Stomach (tissue), 19 donors: ENCODE results near the gene PLAC8L1. TPM values are rescaled to one million over a fixed set of nuclear protein-coding genes. Genes with fewer than 3 reads are reported as not detected.

Experiments
- DNase-seq, 2 donors: peaks; one replicate each; pipeline versions ENCODE4 v3.0.0 to v3.0.0-alpha.2; 2013 to 2019
- H3K27ac ChIP-seq, 5 donors: fragments of 200-600 bp in 4 of 5; sonication (generic) in 4 of 5; one replicate each; pipeline ENCODE4 v1.5.1; 2013 to 2019; ENCODE audit warnings: mild to moderate bottlenecking in 1 of 5, moderate library complexity in 1 of 5
- H3K27me3 ChIP-seq, 3 donors: fragments of 200-600 bp; sonication (generic); one replicate each; pipeline ENCODE4 v1.5.1; 2017 to 2019; ENCODE audit warnings: mixed run types in 1 of 3
- H3K36me3 ChIP-seq, 4 donors: fragments of 200-600 bp; sonication (generic); 1 replicate in 3 of 4; 2 replicates in 1 of 4; pipeline ENCODE4 v1.5.1; 2016 to 2019
- H3K4me1 ChIP-seq, 4 donors: fragments of 200-600 bp; sonication (generic); one replicate each; pipeline ENCODE4 v1.5.1; 2016 to 2019
- H3K4me3 ChIP-seq, 4 donors: fragments of 200-600 bp; sonication (generic) in 3 of 4; one replicate each; pipeline ENCODE4 v1.5.1; 2016 to 2019; ENCODE audit warnings: mild to moderate bottlenecking in 1 of 4
- H3K9me3 ChIP-seq, 4 donors: fragments of 200-600 bp; sonication (generic); one replicate each; pipeline ENCODE4 v1.5.1; 2016 to 2019
- EP300 ChIP-seq: sonication (generic); formaldehyde crosslinking; IDR thresholded peaks from one replicate; pipeline ENCODE4 v1.6.1; 2017; ENCODE audit warnings: antibody characterized with exemption
- POLR2A ChIP-seq, 4 donors: fragments of 450-650 bp; IDR thresholded peaks; one replicate each; pipeline ENCODE4 v1.6.1; 2016; ENCODE audit warnings: antibody characterized with exemption in 4 of 4, control low read depth in 2 of 4, mild to moderate bottlenecking in 1 of 4, moderate library complexity in 1 of 4
- POLR2AphosphoS5 ChIP-seq, 3 donors: sonication (generic); formaldehyde crosslinking; IDR thresholded peaks; one replicate each; pipeline ENCODE4 v1.6.1; 2016; ENCODE audit warnings: antibody characterized with exemption in 3 of 3
- WGBS, 5 donors: extraction: QIAGEN DNeasy Blood & Tissue Kit in 3 of 5; methylation state at CpG; one replicate each; pipeline versions ENCODE4 v1.1.5 to v1.1.7; 2013 to 2018; 5-methylcytosine and 5-hydroxymethylcytosine counted together
- intact Hi-C: fragments of 100-400 bp; cut with DNase I; formaldehyde crosslinking; loops from one replicate; pipeline ENCODE4 v1.15.1; 2023; ENCODE audit warnings: low total_unique reads
- long read RNA-seq, 10 donors: transcript quantifications; one replicate each; lab custom pipeline, GENCODE V29; 2026
- polyA plus RNA-seq, 3 donors: library from polyadenylated mRNA; stranded (reverse); fragments of 200-250 nt; gene quantifications; one replicate each; pipeline ENCODE4 v1.2.3, GENCODE V29; 2013
- total RNA-seq, 5 donors: library from RNA; depleted of rRNA; stranded (reverse); fragments of >200 nt; gene quantifications; one replicate each; pipeline versions ENCODE4 v1.1.0 to v1.2.3, GENCODE V29; 2014 to 2016
- TF ChIP-seq, protein P1 (sequence below), 7 experiments: fragments of 450-650 bp in 4 of 7; fragments of 200-600 bp in 3 of 7; sonication (generic) in 3 of 7; IDR thresholded peaks; one replicate each; pipeline ENCODE4 v1.5.1; 2016 to 2019; ENCODE audit warnings: antibody characterized with exemption in 7 of 7, control low read depth in 2 of 7, mild to moderate bottlenecking in 1 of 7
- donor health status: healthy with polysubstance abuse.
- donor health status: Bipolar disorder and iron deficiency.
- donor health status: healthy.

Gene PLAC8L1
- not detected for total RNA-seq
- under 1 TPM in 1 of 3 donors, not detected in 2; 0.68 TPM for polyA plus RNA-seq
- long read RNA-seq, donor 1, result 0 reads
- long read RNA-seq, donor 2, result 0 reads
- long read RNA-seq, donor 3, result 0 reads
- long read RNA-seq, donor 4, result 0 reads
- long read RNA-seq, donor 5, result 0 reads
- long read RNA-seq, donor 6, partial matches to known transcripts, result 7 of 7 reads
- long read RNA-seq, donor 6, other reads (novel, unspliced or antisense), result 0 of 7 reads
- long read RNA-seq, donor 7, result 0 reads
- long read RNA-seq, donor 8, result 0 reads
- long read RNA-seq, donor 9, result 0 reads
- long read RNA-seq, donor 10, result 0 reads

DNA sequence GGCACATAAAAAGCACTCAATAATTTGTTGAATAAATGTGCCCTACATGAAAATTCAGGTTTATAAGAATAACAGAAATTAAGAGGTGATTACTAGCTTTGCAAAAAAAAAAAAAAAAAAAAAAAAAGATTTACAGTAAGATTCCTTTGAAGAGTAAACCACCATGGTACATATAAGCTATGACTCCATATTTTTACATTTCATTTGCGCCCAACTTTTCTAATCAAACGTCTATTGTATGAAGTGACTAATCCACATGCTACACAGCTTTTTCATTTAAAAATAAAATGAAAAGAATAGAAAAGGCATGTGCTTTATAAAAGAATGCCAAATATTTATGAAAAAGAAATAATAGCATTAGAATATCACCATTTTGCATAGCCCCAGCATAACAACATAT lies at the start of gene PLAC8L1:
Gene PLAC8L1, minus strand, starts transcription at position 101 of the 400 bp plus-strand sequence. CDS start 1,266 bp downstream, outside the sequence.
- 93 to 98% (median 95%) methylated on average over 2 of the region's 2 CpGs for WGBS, 5 donors
- H3K36me3 ChIP-seq, result peaks cover 0 to 13% (median 3%) of the 10 kb centered on the region in 4 donors
- TF ChIP-seq, protein P1, sequence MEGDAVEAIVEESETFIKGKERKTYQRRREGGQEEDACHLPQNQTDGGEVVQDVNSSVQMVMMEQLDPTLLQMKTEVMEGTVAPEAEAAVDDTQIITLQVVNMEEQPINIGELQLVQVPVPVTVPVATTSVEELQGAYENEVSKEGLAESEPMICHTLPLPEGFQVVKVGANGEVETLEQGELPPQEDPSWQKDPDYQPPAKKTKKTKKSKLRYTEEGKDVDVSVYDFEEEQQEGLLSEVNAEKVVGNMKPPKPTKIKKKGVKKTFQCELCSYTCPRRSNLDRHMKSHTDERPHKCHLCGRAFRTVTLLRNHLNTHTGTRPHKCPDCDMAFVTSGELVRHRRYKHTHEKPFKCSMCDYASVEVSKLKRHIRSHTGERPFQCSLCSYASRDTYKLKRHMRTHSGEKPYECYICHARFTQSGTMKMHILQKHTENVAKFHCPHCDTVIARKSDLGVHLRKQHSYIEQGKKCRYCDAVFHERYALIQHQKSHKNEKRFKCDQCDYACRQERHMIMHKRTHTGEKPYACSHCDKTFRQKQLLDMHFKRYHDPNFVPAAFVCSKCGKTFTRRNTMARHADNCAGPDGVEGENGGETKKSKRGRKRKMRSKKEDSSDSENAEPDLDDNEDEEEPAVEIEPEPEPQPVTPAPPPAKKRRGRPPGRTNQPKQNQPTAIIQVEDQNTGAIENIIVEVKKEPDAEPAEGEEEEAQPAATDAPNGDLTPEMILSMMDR (IDR thresholded peaks at IDR 0.05), result no peak
- TF ChIP-seq POLR2A (IDR thresholded peaks at IDR 0.05) (no peak), EP300 (no peak), POLR2AphosphoS5 (IDR thresholded peaks at IDR 0.05) (no peak)
- no peaks in the 10 kb centered on the region for H3K9me3 ChIP-seq
- H3K4me1 ChIP-seq, result no peaks in the 10 kb centered on the region
- H3K27me3 ChIP-seq, result no peaks in the 10 kb centered on the region
- H3K4me3 ChIP-seq, result no peak within 1 kb of the TSS
- H3K27ac ChIP-seq, result no peak within 1 kb of the TSS
- DNase-seq, result no peak
- intact Hi-C loops, result no loop called here

GRCh38 chr5:146151970-146152369 lies 46.6 kb upstream of the PLAC8L1 start:
- H3K27me3 ChIP-seq, result no peaks in the 10 kb centered on the region
- peaks cover 43 to 100% (median 99%) of the 10 kb centered on the region in 4 donors for H3K36me3 ChIP-seq
- WGBS, 5 donors, result 48 to 81% (median 52%) methylated on average over 3 of the region's 3 CpGs
- TF ChIP-seq POLR2AphosphoS5 (IDR thresholded peaks at IDR 0.05) (no peak), POLR2A (IDR thresholded peaks at IDR 0.05) (no peak), EP300 (no peak)
- TF ChIP-seq, protein P1 (IDR thresholded peaks at IDR 0.05), result no peak
- DNase-seq, result peak in 1 of 2 donors; percentile 2
- intact Hi-C loops, result no loop called here
- H3K27ac ChIP-seq, result no peak overlapping the region
- no peaks in the 10 kb centered on the region for H3K4me1 ChIP-seq
- H3K9me3 ChIP-seq, result no peaks in the 10 kb centered on the region
- no peak overlapping the region for H3K4me3 ChIP-seq

GRCh38 chr5:146137967-146138403 lies 32.6 kb upstream of the PLAC8L1 start:
- intact Hi-C loops, result no loop called here
- TF ChIP-seq POLR2A (IDR thresholded peaks at IDR 0.05) (no peak), POLR2AphosphoS5 (IDR thresholded peaks at IDR 0.05) (peak in 1 of 3 donors; percentile 23), EP300 (no peak)
- TF ChIP-seq, protein P1 (IDR thresholded peaks at IDR 0.05), result no peak
- Histone ChIP-seq H3K36me3 (peaks cover 30 to 92% (median 81%) of the 10 kb centered on the region in 4 donors), H3K4me3 (no peak overlapping the region), H3K27ac (peak overlapping the region in 4 of 5 donors; percentile 46 to 63 (median 54)), H3K4me1 (peaks cover 0 to 13% (median 7%) of the 10 kb centered on the region in 4 donors), H3K27me3 (no peaks in the 10 kb centered on the region), H3K9me3 (no peaks in the 10 kb centered on the region)
- DNase-seq, result peak; percentile 71 to 81
- 34 to 58% (median 36%) methylated on average over 8 of the region's 8 CpGs for WGBS, 5 donors

GRCh38 chr5:146130440-146131045 lies 25.2 kb upstream of the PLAC8L1 start:
- Histone ChIP-seq H3K27ac (no peak overlapping the region), H3K36me3 (peaks cover 34 to 96% (median 92%) of the 10 kb centered on the region in 4 donors), H3K27me3 (no peaks in the 10 kb centered on the region), H3K4me1 (no peaks in the 10 kb centered on the region), H3K4me3 (no peak overlapping the region), H3K9me3 (no peaks in the 10 kb centered on the region)
- peak in 1 of 2 donors; percentile 56 for DNase-seq
- 55 to 69% (median 61%) methylated on average over 3 of the region's 3 CpGs for WGBS, 5 donors
- TF ChIP-seq, protein P1 (IDR thresholded peaks at IDR 0.05), result peak in 5 of 7 experiments; percentile 11 to 48 (median 33)
- TF ChIP-seq POLR2AphosphoS5 (IDR thresholded peaks at IDR 0.05) (no peak), EP300 (no peak), POLR2A (IDR thresholded peaks at IDR 0.05) (no peak)
- intact Hi-C loops, result no loop called here
